Stimulated activated CD4-positive, alpha-beta T cell treated with anti-CD3 and anti-CD28 coated beads, Interleukin-1b, Interleukin-23, amount 100 ng/mL, for 48 hours (primary cell): ENCODE results near the gene RNU6-9.
"Not testable (repeated sequence)": the region's sequence is repeated elsewhere in the genome, so short reads cannot be mapped to it uniquely, and the experiment has no call there.

Experiments
- DNase-seq: peaks from one replicate; pipeline ENCODE4 v3.0.0-alpha.2; 2020

The RNU6-9 gene

GRCh38 chr19:861756-862580, 31.3 kb upstream of the RNU6-9 start:
- peak; percentile 84 for DNase-seq

GRCh38 chr19:862581-863314, 30.5 kb upstream of the RNU6-9 start:
- DNase-seq: peak; percentile 85

GRCh38 chr19:863315-863620, 30.0 kb upstream of the RNU6-9 start:
- DNase-seq: no peak

- no peak for DNase-seq
Measured at GRCh38 chr19:866769-867300, 26.4 kb upstream of the RNU6-9 start.

- DNase-seq: no peak
Measured at GRCh38 chr19:867301-867793, 25.9 kb upstream of the RNU6-9 start.

GRCh38 chr19:867855-868457, 25.3 kb upstream of the RNU6-9 start:
- no peak for DNase-seq

- no peak for DNase-seq
Measured at GRCh38 chr19:868458-869244, 24.6 kb upstream of the RNU6-9 start.

- no peak for DNase-seq
Measured at GRCh38 chr19:869245-870177, 23.8 kb upstream of the RNU6-9 start.

- DNase-seq: no peak
Measured at GRCh38 chr19:870314-870713, 23.0 kb upstream of the RNU6-9 start.

- DNase-seq: no peak
Measured at GRCh38 chr19:870963-871401, 22.3 kb upstream of the RNU6-9 start.

- peak; percentile 19 for DNase-seq
Measured at GRCh38 chr19:871446-872265, 21.6 kb upstream of the RNU6-9 start.

- peak; percentile 89 for DNase-seq
Measured at GRCh38 chr19:872266-872951, 20.9 kb upstream of the RNU6-9 start.

- peak; percentile 76 for DNase-seq
Measured at GRCh38 chr19:873084-873483, 20.2 kb upstream of the RNU6-9 start.

GRCh38 chr19:873561-874041, 19.7 kb upstream of the RNU6-9 start:
- no peak for DNase-seq

- no peak for DNase-seq
Measured at GRCh38 chr19:875265-875879, 17.9 kb upstream of the RNU6-9 start.

- no peak for DNase-seq
Measured at GRCh38 chr19:876089-876488, 17.2 kb upstream of the RNU6-9 start.

- DNase-seq: no peak
Measured at GRCh38 chr19:876780-877314, 16.4 kb upstream of the RNU6-9 start.

- not testable (repeated sequence) for DNase-seq
Measured at GRCh38 chr19:877992-878660, 15.2 kb upstream of the RNU6-9 start.
